ENCODE results near the gene OR4Q2. TPM values are rescaled to one million over a fixed set of nuclear protein-coding genes. Genes with fewer than 3 reads are reported as not detected.

The OR4Q2 gene
- total RNA-seq, 4 donors from 2014 or later = not detected

GRCh38 chr14:20008156-20008555, 6.2 kb downstream of the OR4Q2 start:
- Histone ChIP-seq H3K9me3 (peaks cover 0 to 3% (median 0%) of the 10 kb centered on the region in 4 donors), H3K4me3 (no peak overlapping the region), H3K27me3 (no peaks in the 10 kb centered on the region), H3K4me1 (no peaks in the 10 kb centered on the region), H3K27ac (no peak overlapping the region), H3K36me3 (no peaks in the 10 kb centered on the region)
- TF ChIP-seq POLR2A (IDR thresholded peaks at IDR 0.05) (no peak), CTCF (IDR thresholded peaks at IDR 0.05) (no peak)
- no peak for DNase-seq

- Histone ChIP-seq H3K4me3 (no peak within 1 kb of the TSS), H3K36me3 (no peaks in the 10 kb centered on the region), H3K4me1 (no peaks in the 10 kb centered on the region), H3K27me3 (no peaks in the 10 kb centered on the region), H3K27ac (no peak within 1 kb of the TSS), H3K9me3 (no peaks in the 10 kb centered on the region)
- no peak for TF ChIP-seq CTCF (IDR thresholded peaks at IDR 0.05)
- no peak for TF ChIP-seq POLR2A (IDR thresholded peaks at IDR 0.05)
- no peak for DNase-seq
These were observed 17.4 kb downstream of the OR4Q2 start, which contains the start of gene OR4K14 for GRCh38 chr14:20019257-20019865. TSS of gene OR4K14 (minus strand) at chr14:20019307. CDS start at chr14:20015193, 4,114 bp downstream.

GRCh38 chr14:20031058-20031457, 29.1 kb downstream of the OR4Q2 start:
- Histone ChIP-seq H3K9me3 (no peaks in the 10 kb centered on the region), H3K4me1 (no peaks in the 10 kb centered on the region), H3K27me3 (no peaks in the 10 kb centered on the region), H3K36me3 (no peaks in the 10 kb centered on the region), H3K27ac (no peak overlapping the region), H3K4me3 (no peak overlapping the region)
- DNase-seq = no peak
- no peak for TF ChIP-seq CTCF (IDR thresholded peaks at IDR 0.05)
- TF ChIP-seq POLR2A (IDR thresholded peaks at IDR 0.05) = no peak

- Histone ChIP-seq H3K27ac (no peak overlapping the region), H3K4me3 (no peak overlapping the region), H3K4me1 (no peaks in the 10 kb centered on the region), H3K9me3 (no peaks in the 10 kb centered on the region), H3K27me3 (no peaks in the 10 kb centered on the region), H3K36me3 (no peaks in the 10 kb centered on the region)
- TF ChIP-seq CTCF (IDR thresholded peaks at IDR 0.05) (no peak), POLR2A (IDR thresholded peaks at IDR 0.05) (no peak)
- DNase-seq = no peak
These were observed 33.5 kb downstream of the OR4Q2 start for GRCh38 chr14:20035449-20035848.

- Histone ChIP-seq H3K36me3 (no peaks in the 10 kb centered on the region), H3K27me3 (no peaks in the 10 kb centered on the region), H3K4me3 (no peak within 1 kb of the TSS), H3K4me1 (no peaks in the 10 kb centered on the region), H3K27ac (no peak within 1 kb of the TSS), H3K9me3 (no peaks in the 10 kb centered on the region)
- no peak for TF ChIP-seq CTCF (IDR thresholded peaks at IDR 0.05)
- TF ChIP-seq POLR2A (IDR thresholded peaks at IDR 0.05) = no peak
- DNase-seq = no peak
These were observed 34.0 kb downstream of the OR4Q2 start, which contains the start of gene OR4K13 for GRCh38 chr14:20035938-20036337. TSS of gene OR4K13 (minus strand) at chr14:20036038. CDS start at chr14:20034758, 1,280 bp downstream.
